HG02610 (cell line): ENCODE data around the gene C19orf12.

Source experiments
- ATAC-seq: cut with Tn5 transposase; IDR thresholded peaks from one replicate; pipeline ENCODE4 v1.9.1; 2021; ENCODE audit warnings: mild to moderate bottlenecking, moderate library complexity; ENCODE audit not compliant: unreplicated experiment

Gene C19orf12

GRCh38 chr19:29697523-29698261, 17.4 kb downstream of the C19orf12 start:
- no peak for ATAC-seq

- no peak for ATAC-seq
These were observed 18.6 kb downstream of the C19orf12 start for GRCh38 chr19:29696565-29696846.

- no peak for ATAC-seq
These were observed 19.1 kb downstream of the C19orf12 start for GRCh38 chr19:29695765-29696564.

- ATAC-seq = peak; percentile 86
These were observed 20.1 kb downstream of the C19orf12 start for GRCh38 chr19:29694669-29695627.

- no peak for ATAC-seq
These were observed 20.9 kb downstream of the C19orf12 start for GRCh38 chr19:29694161-29694560.

GRCh38 chr19:29690842-29691241, 24.2 kb downstream of the C19orf12 start:
- ATAC-seq = no peak

GRCh38 chr19:29687897-29688728, 26.9 kb downstream of the C19orf12 start:
- no peak for ATAC-seq

- ATAC-seq = no peak
These were observed 27.7 kb downstream of the C19orf12 start for GRCh38 chr19:29687244-29687896.

- ATAC-seq = no peak
These were observed 28.7 kb downstream of the C19orf12 start for GRCh38 chr19:29686285-29686805.

GRCh38 chr19:29685326-29685725, 29.7 kb downstream of the C19orf12 start:
- ATAC-seq = no peak

GRCh38 chr19:29683009-29683408, 32.1 kb downstream of the C19orf12 start:
- ATAC-seq = no peak

GRCh38 chr19:29682236-29682895, 32.7 kb downstream of the C19orf12 start:
- ATAC-seq = no peak

- ATAC-seq = no peak
These were observed 33.4 kb downstream of the C19orf12 start for GRCh38 chr19:29681422-29682235.

GRCh38 chr19:29680937-29681336, 34.1 kb downstream of the C19orf12 start:
- no peak for ATAC-seq

GRCh38 chr19:29680447-29680846, 34.6 kb downstream of the C19orf12 start:
- ATAC-seq = peak; percentile 78

GRCh38 chr19:29679598-29680210, 35.4 kb downstream of the C19orf12 start:
- ATAC-seq = no peak

- ATAC-seq = no peak
These were observed 36.5 kb downstream of the C19orf12 start for GRCh38 chr19:29678484-29679106.
